Transverse colon (tissue), 4 donors: ENCODE results near the gene CARM1. TPM values are rescaled to one million over a fixed set of nuclear protein-coding genes. Genes with fewer than 3 reads are reported as not detected.

Experiments used
- DNase-seq: peaks from one replicate; pipeline ENCODE4 v3.0.0-alpha.2; 2019
- H3K27ac ChIP-seq, 4 donors: fragments of 200-600 bp; sonication (generic); 2 replicates each; pipeline ENCODE4 v1.5.1; 2016 to 2018; ENCODE audit warnings: inconsistent platforms in 4 of 4
- H3K27me3 ChIP-seq: fragments of 200-600 bp; sonication (generic); 2 replicates; pipeline ENCODE4 v1.5.1; 2017; ENCODE audit warnings: inconsistent platforms
- H3K36me3 ChIP-seq, 4 donors: fragments of 200-600 bp; sonication (generic); 2 replicates each; pipeline ENCODE4 v1.5.1; 2017 to 2019; ENCODE audit warnings: inconsistent platforms in 4 of 4
- H3K4me1 ChIP-seq, 4 donors: fragments of 200-600 bp; sonication (generic); 2 replicates each; pipeline ENCODE4 v1.5.1; 2017 to 2020; ENCODE audit warnings: inconsistent platforms in 4 of 4
- H3K4me3 ChIP-seq, 4 donors: fragments of 200-600 bp; sonication (generic); 1 replicate in 1 of 4; 2 replicates in 3 of 4; pipeline versions ENCODE4 v1.5.1 to v1.6.1; 2017 to 2019; ENCODE audit warnings: inconsistent platforms in 4 of 4
- H3K9me3 ChIP-seq, 2 donors: fragments of 200-600 bp; sonication (generic); 2 replicates each; pipeline ENCODE4 v1.5.1; 2017 to 2019; ENCODE audit warnings: inconsistent platforms in 2 of 2
- EP300 ChIP-seq: sonication (generic); formaldehyde crosslinking; IDR thresholded peaks from one replicate; pipeline ENCODE4 v1.6.1; 2017; ENCODE audit warnings: antibody characterized with exemption, low read depth
- POLR2A ChIP-seq: fragments of 450-650 bp; IDR thresholded peaks from one replicate; pipeline ENCODE4 v1.6.1; 2016; ENCODE audit warnings: antibody characterized with exemption, mild to moderate bottlenecking, moderate library complexity
- POLR2AphosphoS5 ChIP-seq, 3 donors: sonication (generic); formaldehyde crosslinking; IDR thresholded peaks; one replicate each; pipeline ENCODE4 v1.6.1; 2016; ENCODE audit warnings: antibody characterized with exemption in 3 of 3
- WGBS, 2 donors: methylation state at CpG; one replicate each; pipeline ENCODE4 v1.1.5; 2018; ENCODE audit warnings: low coverage in 1 of 2; 5-methylcytosine and 5-hydroxymethylcytosine counted together
- in situ Hi-C, 4 donors: fragments of 200-750 bp; cut with MboI; loops; one replicate each; pipeline versions ENCODE4 v1.15.0 to v1.15.1; 2017; ENCODE audit warnings: low sequenced_read_pairs in 3 of 4, low pct_ligation_motif_present in 1 of 4, low pct_unique_long_range_greater_than_20kb in 1 of 4
- intact Hi-C: fragments of 100-400 bp; cut with DNase I; formaldehyde crosslinking; loops from one replicate; pipeline ENCODE4 v1.15.1; 2023; ENCODE audit warnings: low total_unique reads
- total RNA-seq, 4 donors: library from RNA; depleted of rRNA; stranded (reverse); fragments of >200 nt; gene quantifications; one replicate each; pipeline ENCODE4 v1.1.0, GENCODE V29; 2016
- TF ChIP-seq, protein P1 (sequence below), 5 experiments: fragments of 200-600 bp in 3 of 5; fragments of 450-650 bp in 2 of 5; sonication (generic) in 3 of 5; IDR thresholded peaks; 1 replicate in 2 of 5; 2 replicates in 3 of 5; pipeline ENCODE4 v1.5.1; 2016 to 2017; ENCODE audit warnings: antibody characterized with exemption in 5 of 5, inconsistent platforms in 3 of 5, mild to moderate bottlenecking in 2 of 5, moderate library complexity in 1 of 5

Gene CARM1
- total RNA-seq, 4 donors from 2014 or later, result 24.9 to 47.6 (median 35.6) TPM

DNA sequence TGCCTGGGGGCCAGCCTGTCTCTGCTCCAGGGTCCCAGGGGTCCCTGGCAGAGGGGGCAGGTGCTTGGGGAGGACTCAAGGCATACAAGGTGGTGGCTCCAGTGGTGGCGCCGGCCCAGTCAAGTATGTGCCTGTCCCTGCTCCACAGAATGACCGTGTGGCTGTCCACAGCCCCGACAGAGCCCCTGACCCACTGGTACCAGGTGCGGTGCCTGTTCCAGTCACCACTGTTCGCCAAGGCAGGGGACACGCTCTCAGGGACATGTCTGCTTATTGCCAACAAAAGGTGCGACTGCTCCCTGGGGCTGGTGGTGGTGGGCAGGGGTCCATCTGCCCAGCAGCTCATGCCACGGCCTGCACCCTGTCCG is 48.9 kb downstream of the CARM1 start:
- WGBS, 2 donors, result 95% methylated on average over 10 of the region's 10 CpGs; no CpG with 5 or more reads in 1 of the 2 donors
- H3K27me3 ChIP-seq, result no peaks in the 10 kb centered on the region
- no peak overlapping the region for H3K4me3 ChIP-seq
- no peaks in the 10 kb centered on the region for H3K4me1 ChIP-seq
- no peaks in the 10 kb centered on the region for H3K9me3 ChIP-seq
- no peak for DNase-seq
- intact Hi-C loops (loop anchor here (10.0 kb wide), 1 partner anchor 45 kb away; the partner anchor contains the start of gene CARM1), in situ Hi-C loops (no loop called here)
- H3K27ac ChIP-seq, result no peak overlapping the region
- TF ChIP-seq POLR2AphosphoS5 (IDR thresholded peaks at IDR 0.05) (no peak), EP300 (no peak), POLR2A (no peak)
- TF ChIP-seq, protein P1, sequence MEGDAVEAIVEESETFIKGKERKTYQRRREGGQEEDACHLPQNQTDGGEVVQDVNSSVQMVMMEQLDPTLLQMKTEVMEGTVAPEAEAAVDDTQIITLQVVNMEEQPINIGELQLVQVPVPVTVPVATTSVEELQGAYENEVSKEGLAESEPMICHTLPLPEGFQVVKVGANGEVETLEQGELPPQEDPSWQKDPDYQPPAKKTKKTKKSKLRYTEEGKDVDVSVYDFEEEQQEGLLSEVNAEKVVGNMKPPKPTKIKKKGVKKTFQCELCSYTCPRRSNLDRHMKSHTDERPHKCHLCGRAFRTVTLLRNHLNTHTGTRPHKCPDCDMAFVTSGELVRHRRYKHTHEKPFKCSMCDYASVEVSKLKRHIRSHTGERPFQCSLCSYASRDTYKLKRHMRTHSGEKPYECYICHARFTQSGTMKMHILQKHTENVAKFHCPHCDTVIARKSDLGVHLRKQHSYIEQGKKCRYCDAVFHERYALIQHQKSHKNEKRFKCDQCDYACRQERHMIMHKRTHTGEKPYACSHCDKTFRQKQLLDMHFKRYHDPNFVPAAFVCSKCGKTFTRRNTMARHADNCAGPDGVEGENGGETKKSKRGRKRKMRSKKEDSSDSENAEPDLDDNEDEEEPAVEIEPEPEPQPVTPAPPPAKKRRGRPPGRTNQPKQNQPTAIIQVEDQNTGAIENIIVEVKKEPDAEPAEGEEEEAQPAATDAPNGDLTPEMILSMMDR (IDR thresholded peaks at IDR 0.05), result no peak
- H3K36me3 ChIP-seq, result peaks cover 0 to 18% (median 6%) of the 10 kb centered on the region in 4 donors

- TF ChIP-seq POLR2A (no peak), EP300 (no peak), POLR2AphosphoS5 (IDR thresholded peaks at IDR 0.05) (no peak)
- TF ChIP-seq, protein P1 (IDR thresholded peaks at IDR 0.05), result no peak
- intact Hi-C loops (loop anchor here (10.0 kb wide), 1 partner anchor 46 kb away; the partner anchor contains the start of gene CARM1), in situ Hi-C loops (no loop called here)
- H3K4me3 ChIP-seq, result no peak overlapping the region
- no peaks in the 10 kb centered on the region for H3K4me1 ChIP-seq
- WGBS, 2 donors, result 83% methylated on average over 16 of the region's 16 CpGs; no CpG with 5 or more reads in 1 of the 2 donors
- no peak overlapping the region for H3K27ac ChIP-seq
- H3K36me3 ChIP-seq, result peaks cover 0 to 18% (median 6%) of the 10 kb centered on the region in 4 donors
- no peak for DNase-seq
- H3K9me3 ChIP-seq, result no peaks in the 10 kb centered on the region
- no peaks in the 10 kb centered on the region for H3K27me3 ChIP-seq
These were observed 49.4 kb downstream of the CARM1 start for GRCh38 chr19:10920781-10921180.

GRCh38 chr19:10921199-10921909 is 50.0 kb downstream of the CARM1 start:
- H3K36me3 ChIP-seq, result peaks cover 0 to 18% (median 6%) of the 10 kb centered on the region in 4 donors
- DNase-seq, result no peak
- TF ChIP-seq, protein P1 (IDR thresholded peaks at IDR 0.05), result no peak
- TF ChIP-seq POLR2A (no peak), EP300 (no peak), POLR2AphosphoS5 (IDR thresholded peaks at IDR 0.05) (no peak)
- intact Hi-C loops, result loop anchor here (10.0 kb wide), 1 partner anchor 47 kb away; the partner anchor contains the start of gene CARM1
- H3K27ac ChIP-seq, result no peak overlapping the region
- H3K4me3 ChIP-seq, result no peak overlapping the region
- no peaks in the 10 kb centered on the region for H3K27me3 ChIP-seq
- in situ Hi-C loops, result no loop called here
- 89% methylated on average over 43 of the region's 43 CpGs; no CpG with 5 or more reads in 1 of the 2 donors for WGBS, 2 donors
- no peaks in the 10 kb centered on the region for H3K9me3 ChIP-seq
- no peaks in the 10 kb centered on the region for H3K4me1 ChIP-seq

- intact Hi-C loops (loop anchor here (2.0 to 10.0 kb wide), 2 partner anchors 47 to 77 kb away; partner anchors contain the start of gene CARM1), in situ Hi-C loops (no loop called here)
- Histone ChIP-seq H3K4me1 (peaks cover 0 to 4% (median under 1%) of the 10 kb centered on the region in 4 donors), H3K36me3 (peaks cover 0 to 18% (median 6%) of the 10 kb centered on the region in 4 donors), H3K27me3 (no peaks in the 10 kb centered on the region), H3K9me3 (no peaks in the 10 kb centered on the region), H3K27ac (no peak overlapping the region), H3K4me3 (no peak overlapping the region)
- DNase-seq, result no peak
- 79% methylated on average over 33 of the region's 33 CpGs; no CpG with 5 or more reads in 1 of the 2 donors for WGBS, 2 donors
- TF ChIP-seq EP300 (no peak), POLR2A (no peak), POLR2AphosphoS5 (IDR thresholded peaks at IDR 0.05) (no peak)
- TF ChIP-seq, protein P1 (IDR thresholded peaks at IDR 0.05), result no peak
These were observed 50.7 kb downstream of the CARM1 start for GRCh38 chr19:10921910-10922637.
